ENCODE measurements around the gene ZNRF2.

GRCh38 chr7:30371321-30371720 is 86.9 kb downstream of the ZNRF2 start:
- TF ChIP-seq, protein P1, sequence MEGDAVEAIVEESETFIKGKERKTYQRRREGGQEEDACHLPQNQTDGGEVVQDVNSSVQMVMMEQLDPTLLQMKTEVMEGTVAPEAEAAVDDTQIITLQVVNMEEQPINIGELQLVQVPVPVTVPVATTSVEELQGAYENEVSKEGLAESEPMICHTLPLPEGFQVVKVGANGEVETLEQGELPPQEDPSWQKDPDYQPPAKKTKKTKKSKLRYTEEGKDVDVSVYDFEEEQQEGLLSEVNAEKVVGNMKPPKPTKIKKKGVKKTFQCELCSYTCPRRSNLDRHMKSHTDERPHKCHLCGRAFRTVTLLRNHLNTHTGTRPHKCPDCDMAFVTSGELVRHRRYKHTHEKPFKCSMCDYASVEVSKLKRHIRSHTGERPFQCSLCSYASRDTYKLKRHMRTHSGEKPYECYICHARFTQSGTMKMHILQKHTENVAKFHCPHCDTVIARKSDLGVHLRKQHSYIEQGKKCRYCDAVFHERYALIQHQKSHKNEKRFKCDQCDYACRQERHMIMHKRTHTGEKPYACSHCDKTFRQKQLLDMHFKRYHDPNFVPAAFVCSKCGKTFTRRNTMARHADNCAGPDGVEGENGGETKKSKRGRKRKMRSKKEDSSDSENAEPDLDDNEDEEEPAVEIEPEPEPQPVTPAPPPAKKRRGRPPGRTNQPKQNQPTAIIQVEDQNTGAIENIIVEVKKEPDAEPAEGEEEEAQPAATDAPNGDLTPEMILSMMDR (IDR thresholded peaks at IDR 0.05), result no peak
- TF ChIP-seq POLR2AphosphoS5 (IDR thresholded peaks at IDR 0.05; ENCODE audit: low read depth, low read length) (no peak), SIN3A (IDR thresholded peaks at IDR 0.05; ENCODE audit: borderline replicate concordance, insufficient read depth, low read depth, low read length) (no peak)
- TF ChIP-seq, protein P2, sequence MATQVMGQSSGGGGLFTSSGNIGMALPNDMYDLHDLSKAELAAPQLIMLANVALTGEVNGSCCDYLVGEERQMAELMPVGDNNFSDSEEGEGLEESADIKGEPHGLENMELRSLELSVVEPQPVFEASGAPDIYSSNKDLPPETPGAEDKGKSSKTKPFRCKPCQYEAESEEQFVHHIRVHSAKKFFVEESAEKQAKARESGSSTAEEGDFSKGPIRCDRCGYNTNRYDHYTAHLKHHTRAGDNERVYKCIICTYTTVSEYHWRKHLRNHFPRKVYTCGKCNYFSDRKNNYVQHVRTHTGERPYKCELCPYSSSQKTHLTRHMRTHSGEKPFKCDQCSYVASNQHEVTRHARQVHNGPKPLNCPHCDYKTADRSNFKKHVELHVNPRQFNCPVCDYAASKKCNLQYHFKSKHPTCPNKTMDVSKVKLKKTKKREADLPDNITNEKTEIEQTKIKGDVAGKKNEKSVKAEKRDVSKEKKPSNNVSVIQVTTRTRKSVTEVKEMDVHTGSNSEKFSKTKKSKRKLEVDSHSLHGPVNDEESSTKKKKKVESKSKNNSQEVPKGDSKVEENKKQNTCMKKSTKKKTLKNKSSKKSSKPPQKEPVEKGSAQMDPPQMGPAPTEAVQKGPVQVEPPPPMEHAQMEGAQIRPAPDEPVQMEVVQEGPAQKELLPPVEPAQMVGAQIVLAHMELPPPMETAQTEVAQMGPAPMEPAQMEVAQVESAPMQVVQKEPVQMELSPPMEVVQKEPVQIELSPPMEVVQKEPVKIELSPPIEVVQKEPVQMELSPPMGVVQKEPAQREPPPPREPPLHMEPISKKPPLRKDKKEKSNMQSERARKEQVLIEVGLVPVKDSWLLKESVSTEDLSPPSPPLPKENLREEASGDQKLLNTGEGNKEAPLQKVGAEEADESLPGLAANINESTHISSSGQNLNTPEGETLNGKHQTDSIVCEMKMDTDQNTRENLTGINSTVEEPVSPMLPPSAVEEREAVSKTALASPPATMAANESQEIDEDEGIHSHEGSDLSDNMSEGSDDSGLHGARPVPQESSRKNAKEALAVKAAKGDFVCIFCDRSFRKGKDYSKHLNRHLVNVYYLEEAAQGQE (IDR thresholded peaks at IDR 0.05; ENCODE audit: insufficient read depth in 1 of 2, low read depth in 2 of 2, low read length in 1 of 2), result no peak

Measured in Panc1 (cell line).